ENCODE data around the gene OPCML.

OPCML gene

DNA sequence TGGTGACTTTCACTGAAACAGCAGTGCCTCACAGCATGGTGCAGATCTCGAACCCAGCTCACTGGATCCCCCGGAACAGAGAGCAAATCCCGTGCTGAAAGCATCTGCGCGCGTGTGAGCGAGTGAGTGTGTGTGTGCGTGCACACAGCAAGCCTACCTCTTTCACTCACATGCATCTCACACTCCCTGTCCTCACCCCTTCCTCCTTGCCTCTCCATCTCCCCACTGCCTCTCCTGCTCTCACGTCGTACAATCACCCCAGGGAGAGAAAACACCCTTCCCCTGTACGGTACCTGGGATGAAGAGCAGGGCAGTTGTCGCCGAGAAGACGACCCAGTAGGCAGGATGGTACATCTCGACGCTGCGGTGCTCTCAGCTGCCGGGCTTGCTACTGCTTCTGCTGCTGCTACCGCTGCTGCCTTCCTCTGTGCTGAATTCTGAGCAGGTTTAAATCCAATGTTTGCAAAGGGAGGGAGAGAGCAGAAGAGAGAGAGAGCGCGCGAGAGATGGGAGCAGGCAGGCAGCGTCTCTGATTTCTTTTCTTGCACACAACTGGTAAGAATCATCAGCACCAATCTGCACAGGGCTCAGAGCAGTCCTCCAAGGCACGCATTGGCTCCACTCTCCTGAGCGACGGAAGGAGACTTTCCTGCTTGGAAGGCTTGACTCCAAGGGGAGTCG is at the start of gene OPCML:
Gene OPCML, minus strand, starts transcription at position 531 of the 681 bp plus-strand sequence.
- no peak for DNase-seq (ENCODE audit: low spot score)

DNA sequence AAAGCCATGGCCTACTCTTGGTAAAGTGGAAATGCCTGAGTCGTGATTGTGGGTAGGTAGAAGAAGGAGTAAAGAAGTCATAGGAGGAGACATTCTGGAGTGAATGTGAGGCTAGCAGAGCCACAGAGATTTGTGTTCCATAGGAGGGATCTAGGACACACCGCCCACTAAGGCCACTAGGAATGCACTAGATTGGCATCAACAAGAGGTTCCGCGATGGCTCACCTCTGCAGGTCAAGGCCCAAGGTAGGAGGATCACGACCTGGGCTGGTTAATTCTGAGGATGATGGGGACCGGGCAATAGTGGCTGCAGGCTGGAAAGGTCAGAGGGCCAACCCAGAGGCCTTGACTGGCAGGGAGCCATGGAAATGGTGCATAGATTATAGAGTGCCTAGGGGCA is 48.8 kb upstream of the OPCML start:
- DNase-seq (ENCODE audit: low spot score), result no peak

DNA sequence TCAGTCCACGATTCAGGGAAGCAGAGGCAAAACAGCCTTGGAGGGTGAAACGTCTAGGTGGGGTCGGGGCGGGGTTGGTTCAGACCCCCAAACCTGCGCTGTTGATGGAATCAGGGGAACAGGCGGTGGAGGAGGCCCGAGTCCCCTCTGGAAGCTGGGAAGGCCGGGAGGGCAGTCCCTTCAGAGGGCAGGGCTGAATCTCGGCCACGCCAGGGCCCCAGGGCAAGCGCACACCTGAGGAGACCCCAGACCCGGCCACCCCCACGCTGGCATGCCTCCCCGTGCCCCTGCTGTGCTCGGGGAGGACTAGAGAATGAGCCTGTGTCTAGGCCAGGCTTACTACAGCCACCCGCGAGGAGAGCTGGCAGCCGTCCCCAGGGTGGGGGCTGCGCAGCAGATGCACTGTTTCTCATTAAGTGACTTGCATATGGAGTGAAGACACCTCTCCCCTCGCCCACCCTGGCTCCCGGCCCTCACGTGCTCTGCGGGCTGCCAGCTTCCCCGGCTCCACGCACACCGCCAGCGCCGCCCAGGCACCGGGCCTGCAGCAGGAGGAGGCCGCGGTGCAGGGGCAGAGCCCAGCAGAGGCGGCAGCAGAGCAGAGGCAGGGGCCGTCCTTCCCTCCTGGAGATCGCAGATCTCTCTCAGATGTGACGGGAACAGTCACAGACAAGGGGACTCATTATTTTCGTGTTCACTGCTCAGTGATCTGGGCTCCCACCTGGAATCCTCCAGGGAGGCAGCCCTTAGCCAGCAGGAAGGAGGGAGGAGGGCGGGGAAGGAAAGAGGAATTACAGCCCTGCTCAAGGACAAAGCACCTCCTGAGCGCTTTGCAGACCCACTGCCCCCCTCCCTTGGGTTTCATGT is 47.1 kb upstream of the OPCML start:
- DNase-seq (ENCODE audit: low spot score), result no peak

DNA sequence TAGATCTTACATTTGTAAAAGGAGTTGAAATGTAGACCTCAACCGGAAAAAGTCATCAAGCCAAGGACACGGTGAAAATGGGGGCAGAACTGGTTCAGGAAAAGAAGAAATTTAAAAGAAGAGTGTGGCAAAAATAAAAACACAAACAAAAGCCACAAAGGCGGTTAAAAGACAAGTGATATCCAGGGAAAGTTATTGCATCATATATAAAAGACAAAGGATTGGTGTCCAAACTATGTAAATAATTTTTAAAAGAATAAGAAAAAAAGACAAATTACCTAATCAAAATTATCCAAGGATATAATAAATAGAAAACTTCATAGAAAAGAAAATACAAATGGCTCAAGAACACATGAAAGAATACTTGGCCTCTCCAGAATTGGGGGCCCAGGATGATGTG is 45.1 kb upstream of the OPCML start:
- no peak for DNase-seq (ENCODE audit: low spot score)

DNA sequence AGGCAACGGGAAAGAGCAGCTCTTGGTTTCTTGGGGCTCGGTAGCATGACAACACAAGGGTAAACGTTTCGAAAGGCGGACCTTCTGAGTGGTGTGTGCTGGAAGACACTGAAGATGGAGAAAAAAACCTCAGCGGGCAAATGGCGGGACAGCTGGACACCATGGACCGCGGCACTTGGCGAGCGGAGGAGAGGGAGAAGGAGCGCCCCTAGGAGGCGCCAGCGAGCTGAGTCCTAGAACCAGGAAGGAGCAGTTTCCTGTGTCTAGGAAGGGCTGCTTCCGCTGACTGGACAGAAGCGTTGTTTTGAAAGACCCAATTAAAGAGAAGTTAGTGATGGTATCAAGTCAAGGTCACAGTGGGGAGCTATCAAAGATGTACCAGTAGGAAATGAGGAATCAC is 44.0 kb upstream of the OPCML start:
- DNase-seq (ENCODE audit: low spot score), result no peak

DNA sequence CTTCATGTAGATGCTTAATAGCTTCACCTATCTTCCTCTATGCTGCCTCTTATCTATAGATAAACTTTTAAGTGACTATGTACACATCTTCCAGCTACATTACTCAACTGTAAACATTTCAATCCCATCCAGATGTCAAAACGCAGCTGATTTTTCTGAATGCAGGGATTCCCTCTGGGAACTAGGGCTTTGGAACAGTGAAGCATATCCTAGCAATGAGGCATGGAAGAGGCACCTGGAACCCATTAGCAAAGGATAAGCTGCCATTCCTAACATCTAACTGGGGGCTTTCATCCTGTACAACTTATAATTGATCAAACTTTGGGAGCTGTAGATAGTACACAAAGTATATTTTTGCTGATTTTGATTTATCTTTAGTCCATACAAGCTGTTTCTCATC is 40.8 kb upstream of the OPCML start:
- DNase-seq (ENCODE audit: low spot score), result no peak

DNA sequence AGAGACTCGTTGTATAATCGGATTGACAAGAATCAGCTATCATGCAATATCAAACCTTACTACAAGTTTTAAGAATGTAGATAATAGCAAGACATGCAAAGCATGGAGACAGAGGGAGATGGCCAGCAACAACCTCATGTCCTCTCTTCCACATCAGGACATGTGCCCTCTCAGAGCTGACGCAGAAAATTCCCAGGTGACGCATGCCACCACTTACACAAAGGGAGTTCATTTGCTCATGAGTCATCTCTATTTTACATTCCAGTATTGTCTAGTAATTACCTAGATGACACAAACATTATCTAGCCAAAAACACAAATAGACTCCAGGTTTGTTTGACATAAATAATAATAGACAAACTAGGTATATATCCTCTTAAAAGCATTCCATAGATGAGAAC is 38.1 kb upstream of the OPCML start:
- no peak for DNase-seq (ENCODE audit: low spot score)

DNA sequence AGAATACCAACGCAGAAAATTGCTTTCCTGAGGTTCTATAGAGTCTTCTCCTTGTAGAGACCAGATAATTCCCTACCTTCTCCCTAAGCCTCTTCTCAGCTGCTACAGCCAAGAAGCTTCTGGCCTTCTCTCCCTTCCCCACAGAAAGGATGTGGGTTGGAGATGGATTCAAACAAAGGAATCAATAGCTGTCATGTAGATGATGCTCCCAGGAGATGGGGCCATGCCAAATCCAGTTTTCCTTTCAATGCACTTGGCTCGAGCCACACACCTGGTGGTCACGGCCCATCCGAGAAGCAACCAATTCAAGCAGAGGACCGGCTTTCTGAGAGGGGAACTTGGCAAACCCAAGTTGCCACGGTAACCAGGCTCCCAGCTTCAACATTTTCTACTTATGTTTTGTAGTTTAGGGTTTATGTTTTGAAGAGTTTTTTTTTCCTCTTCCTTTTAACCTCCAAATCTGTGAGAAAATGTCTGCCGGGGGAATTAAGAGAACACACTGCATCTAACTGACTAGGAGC is 31.3 kb upstream of the OPCML start:
- DNase-seq (ENCODE audit: low spot score), result no peak

DNA sequence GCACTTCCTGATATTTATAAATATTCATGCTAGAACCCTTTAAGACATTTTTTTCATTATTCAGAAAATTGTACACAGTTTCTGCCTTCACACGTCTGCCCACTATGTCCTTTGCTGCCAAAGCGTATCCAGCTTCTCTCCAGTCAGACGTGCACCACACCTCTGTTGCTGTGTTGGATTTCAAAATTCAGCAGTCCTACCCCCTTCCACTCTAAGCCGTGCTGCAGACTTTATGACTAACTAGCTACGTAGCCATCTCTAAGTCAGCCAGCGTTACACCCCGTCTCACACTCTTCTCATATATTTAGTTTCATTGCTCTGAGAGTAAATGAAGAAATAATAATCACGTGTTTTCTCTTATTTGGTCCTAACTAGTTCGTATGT is 28.2 kb upstream of the OPCML start:
- DNase-seq (ENCODE audit: low spot score), result no peak

DNA sequence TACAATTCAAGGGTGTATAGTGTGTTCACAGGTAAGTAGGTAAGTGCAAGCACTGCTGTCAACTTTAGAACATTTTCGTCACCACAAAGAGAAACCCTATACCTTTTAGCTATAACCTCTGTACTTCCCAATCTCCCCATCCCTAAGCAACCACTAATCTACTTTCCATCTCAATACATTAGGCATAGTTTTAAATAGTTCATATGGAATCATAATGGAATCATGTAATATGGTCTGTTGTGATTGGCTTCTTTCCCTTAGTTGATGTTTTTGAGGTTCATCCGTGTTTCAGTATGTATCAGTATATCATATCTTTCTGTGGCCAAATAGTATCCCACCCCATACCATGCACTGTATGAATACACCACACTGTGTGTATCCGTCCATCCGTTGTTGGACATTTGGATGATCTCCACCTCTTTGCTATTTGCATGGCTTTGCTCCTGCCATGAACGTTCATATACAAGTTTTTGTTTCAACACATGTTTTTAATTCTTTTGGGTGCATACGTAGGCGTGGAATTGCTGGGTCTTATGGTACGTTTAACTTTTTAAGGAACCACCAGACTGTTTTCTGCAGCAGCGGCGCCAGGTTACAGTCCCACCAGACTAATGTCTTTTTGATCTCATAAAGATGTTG is 27.7 kb upstream of the OPCML start:
- DNase-seq (ENCODE audit: low spot score), result no peak

DNA sequence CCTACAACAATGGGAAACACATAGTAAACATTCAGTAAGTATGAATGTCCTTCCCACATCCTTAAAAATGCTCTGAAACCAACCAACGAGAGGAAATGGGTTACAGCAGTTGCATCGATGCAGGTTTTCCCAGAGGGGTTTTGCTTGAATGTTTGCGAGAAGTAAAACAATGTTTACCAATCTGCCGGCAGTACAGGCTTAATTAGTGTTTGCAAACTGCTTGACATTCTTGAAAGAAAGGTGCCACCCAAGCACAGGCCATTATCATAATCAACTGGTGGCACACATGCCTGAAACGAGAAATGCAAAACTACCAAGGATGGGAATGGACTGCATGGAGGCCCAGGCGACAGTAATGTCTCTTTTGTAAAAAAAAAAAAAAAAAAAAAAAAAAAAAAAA is 27.1 kb upstream of the OPCML start:
- no peak for DNase-seq (ENCODE audit: low spot score)

DNA sequence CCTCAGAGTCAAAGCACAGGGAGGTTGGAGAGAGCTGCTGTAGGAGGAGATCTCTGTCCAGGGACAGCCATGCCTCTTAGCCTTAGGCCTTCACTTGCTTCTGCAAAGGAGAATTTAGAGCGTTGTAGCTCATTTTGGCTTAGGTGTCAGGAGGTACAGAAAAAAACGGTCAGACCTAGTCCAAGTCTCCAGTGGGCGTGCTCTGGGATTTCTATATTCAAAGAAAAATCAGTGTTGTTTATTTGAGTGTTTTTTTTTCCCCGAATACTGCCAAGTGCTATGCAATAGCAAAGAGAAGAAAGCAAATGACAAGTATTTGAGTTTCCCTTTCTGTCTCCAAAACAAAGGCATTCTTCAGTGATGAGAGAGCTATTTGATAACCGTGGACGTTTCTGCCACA is 22.7 kb upstream of the OPCML start:
- no peak for DNase-seq (ENCODE audit: low spot score)

DNA sequence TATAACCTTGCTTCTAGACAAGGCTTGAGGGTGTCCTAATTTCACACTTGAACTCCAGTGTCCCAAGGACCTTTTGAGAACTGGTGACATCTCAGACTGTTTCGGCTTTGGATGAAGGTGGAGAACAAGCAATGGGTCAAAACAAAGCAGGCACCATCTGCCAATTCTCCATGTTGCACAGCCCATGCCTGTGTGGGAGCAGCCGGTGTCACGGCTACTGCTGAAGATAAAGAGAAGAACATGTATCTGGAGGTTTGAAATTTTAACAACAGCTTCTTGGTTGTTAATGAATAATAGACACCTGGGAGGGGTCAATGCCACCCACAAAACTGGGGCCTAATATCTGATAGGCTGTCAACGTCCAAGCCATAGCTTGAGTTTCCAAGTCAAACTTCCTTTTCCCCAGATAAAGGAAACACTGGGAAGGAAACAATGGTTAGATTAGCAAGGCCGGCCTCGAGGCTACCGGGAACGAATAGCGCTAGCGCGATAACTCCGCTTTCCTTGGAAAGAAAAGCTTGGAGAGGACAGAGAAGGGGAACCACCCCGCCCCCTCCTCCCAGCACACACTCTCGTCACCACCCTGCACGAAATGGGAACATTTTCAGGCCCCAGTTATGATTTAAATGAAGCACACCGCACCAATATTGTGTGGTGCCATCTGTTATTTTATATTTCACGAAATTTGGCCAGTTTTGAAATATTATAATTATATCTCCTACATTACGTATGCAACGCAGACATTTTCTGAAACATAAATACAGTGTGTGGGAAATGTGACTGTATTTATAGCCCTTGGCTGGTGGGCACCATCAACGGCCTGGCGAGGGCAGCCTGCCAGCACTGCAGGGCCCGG is 21.8 kb upstream of the OPCML start:
- no peak for DNase-seq (ENCODE audit: low spot score)

DNA sequence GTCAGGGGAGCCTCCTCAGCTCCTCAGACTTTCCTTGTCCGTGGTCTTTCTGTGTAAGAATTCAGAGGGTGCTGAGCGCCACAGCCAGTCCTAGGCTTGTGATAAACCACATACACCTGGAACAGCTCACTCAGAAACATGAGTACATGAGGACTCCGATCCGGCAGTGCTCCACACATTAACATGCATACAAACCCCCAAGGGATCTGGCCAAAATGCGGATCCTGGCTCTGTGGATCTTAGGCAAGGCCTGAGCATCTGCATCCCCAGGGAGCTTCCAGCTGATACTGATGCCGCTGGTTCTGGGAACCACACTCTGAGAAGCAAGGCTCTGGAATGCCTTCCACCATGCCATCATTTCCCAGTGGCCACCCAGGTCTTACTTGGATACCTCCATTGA is 20.6 kb upstream of the OPCML start:
- no peak for DNase-seq (ENCODE audit: low spot score)

DNA sequence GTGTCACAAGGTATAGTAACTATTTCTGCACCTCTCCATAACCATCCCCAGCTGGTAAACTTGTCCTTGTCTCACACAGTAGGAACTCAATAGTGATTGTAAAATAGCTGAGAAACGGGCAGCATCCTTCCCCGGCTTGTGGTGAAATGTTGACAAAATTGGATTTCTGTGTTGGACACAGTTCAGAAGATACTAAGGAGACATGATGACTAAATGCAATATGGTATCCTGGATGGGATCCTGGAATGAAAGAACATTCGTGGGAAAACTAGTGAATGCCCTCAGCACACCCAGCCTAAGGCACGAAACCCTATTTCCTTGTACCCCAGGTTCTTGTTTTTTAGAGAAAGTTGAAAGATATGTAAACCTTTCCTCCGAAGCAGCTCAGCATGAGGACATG is 18.8 kb upstream of the OPCML start:
- no peak for DNase-seq (ENCODE audit: low spot score)

DNA sequence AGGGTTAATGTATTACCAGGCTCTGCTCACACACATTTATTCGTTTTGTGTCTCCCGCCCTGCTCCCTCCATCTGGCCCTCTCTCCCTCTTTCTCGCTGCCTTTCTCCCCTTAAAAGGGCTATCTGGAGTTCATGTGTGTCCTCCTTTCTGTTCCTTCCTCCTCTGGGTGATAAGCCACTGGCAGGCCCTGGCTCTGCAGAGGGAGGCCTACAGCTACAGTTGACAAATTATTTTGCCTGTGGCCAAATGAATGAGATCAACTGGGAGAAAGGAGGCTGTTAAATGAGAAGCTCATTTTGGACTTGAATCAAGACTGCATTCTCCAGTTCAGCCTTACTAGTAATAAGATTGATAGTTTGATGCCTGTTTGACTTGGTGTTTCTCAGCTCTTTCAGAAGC is 17.5 kb upstream of the OPCML start:
- DNase-seq (ENCODE audit: low spot score), result no peak

DNA sequence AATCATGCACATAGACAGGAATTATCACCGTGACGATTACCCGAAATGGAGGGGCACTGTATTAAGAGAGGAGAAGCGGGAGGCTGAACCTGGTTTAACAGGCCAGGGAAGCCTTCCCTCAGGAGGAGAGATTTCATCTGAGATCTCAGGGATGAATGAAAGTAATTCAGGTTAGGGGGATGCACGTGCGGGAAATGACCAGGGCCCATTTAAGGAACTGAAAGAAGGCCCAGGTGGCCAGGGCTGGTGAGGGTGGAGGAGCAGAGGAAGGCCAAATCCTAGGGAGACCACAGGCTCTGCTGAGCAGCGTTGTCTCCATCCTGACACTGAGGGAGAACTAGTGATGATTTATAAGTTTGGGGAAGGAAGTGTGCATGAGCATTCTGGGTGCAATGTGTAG is 16.3 kb upstream of the OPCML start:
- DNase-seq (ENCODE audit: low spot score), result no peak

DNA sequence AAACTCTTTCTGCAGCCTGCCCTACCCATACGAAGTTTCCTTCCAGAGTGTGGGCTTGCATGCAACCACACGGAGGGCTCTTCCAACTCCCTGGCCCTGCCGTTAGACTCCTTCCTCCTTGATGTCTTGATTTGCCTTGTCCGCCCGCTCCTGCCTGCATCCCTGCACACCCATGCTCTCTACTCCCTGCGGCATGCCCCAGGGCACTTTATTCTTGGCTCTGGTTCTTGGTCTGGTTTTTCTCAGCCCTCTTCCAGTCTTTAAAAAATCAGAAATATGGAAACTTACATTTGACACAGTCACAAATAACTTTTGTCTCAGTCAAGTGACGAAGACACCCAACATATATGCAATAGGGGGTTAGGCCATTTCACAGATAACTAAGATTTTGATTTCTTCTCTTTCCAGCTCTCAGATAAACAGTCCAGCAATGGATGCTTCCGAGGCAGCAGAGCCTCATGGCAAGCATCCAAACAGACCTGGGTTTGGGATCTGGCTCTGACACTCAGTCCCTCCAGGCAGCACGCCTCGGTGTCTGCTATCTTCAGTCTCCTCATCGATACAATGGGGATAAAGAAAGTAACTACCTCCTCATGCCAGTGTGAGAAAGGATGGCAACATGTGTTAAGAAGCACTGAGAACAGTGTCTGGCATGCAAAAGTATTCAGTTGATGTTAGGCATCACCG is 15.7 kb upstream of the OPCML start:
- DNase-seq (ENCODE audit: low spot score), result no peak

DNA sequence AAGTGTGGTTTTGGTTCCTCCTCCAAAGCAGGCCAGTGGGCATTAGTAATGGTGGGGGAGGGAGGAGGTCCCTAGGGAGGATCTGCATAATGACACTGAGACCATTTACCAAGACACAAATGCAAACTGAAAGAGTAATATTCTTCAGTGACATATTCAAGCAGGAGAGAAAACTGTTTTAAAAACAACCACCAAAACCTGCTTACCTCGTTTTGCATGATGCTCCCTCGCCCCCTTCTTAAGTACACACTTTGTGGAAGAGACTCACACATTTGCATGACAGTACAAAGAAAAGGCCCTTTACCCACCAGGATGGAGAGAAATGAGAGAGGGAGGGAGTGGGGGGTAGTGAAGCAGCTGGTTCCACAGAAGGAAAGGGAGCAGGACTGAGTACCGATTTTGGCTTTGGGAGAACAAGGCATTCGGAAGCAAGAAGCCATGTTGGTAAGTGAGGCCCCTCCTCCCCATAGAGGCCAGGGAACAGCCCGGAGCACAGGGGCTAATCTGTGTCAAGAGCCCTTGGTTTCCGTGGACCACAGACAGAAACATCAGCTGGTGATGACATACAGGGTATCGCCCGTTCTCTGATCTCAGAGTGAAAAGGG is 13.0 kb upstream of the OPCML start:
- no peak for DNase-seq (ENCODE audit: low spot score)

DNA sequence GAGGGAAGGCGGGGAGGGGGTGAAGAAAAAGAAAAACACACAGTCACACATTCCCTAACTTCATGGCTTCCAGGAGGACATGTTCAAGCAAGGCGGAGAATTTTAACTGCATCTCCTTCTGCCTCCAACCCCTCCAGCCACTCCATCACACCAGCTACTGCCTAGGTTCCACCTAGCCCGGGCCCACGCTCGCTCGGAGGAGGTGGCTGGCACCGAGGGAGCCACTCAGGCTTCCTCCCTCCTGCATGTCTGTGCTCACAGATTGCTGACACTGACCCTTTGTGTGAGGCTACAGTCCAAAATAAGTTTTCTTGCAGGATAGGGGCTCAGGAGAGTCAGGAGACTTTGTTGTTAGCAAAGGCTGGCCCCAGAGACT is 9.4 kb upstream of the OPCML start:
- no peak for DNase-seq (ENCODE audit: low spot score)

All from HuH-7 (cell line).